Dermis microvascular lymphatic vessel endothelial cell (primary cell): Measurements from ENCODE around the gene HIGD2A. TPM values are rescaled to one million over a fixed set of nuclear protein-coding genes. Genes with fewer than 3 reads are reported as not detected.

Experiments used
- DNase-seq, 2 donors: peaks; one replicate each; pipeline versions ENCODE4 v3.0.0 to v3.0.0-alpha.2; 2010; ENCODE audit warnings: low read depth in 2 of 2
- total RNA-seq: library from RNA; depleted of rRNA; stranded (reverse); fragments of >200 nt; gene quantifications from 2 replicates; pipeline ENCODE4 v1.2.1, GENCODE V29; 2014

Gene HIGD2A, protein sequence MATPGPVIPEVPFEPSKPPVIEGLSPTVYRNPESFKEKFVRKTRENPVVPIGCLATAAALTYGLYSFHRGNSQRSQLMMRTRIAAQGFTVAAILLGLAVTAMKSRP
- 36.3 and 55.5 TPM in 2 replicates for total RNA-seq

DNA sequence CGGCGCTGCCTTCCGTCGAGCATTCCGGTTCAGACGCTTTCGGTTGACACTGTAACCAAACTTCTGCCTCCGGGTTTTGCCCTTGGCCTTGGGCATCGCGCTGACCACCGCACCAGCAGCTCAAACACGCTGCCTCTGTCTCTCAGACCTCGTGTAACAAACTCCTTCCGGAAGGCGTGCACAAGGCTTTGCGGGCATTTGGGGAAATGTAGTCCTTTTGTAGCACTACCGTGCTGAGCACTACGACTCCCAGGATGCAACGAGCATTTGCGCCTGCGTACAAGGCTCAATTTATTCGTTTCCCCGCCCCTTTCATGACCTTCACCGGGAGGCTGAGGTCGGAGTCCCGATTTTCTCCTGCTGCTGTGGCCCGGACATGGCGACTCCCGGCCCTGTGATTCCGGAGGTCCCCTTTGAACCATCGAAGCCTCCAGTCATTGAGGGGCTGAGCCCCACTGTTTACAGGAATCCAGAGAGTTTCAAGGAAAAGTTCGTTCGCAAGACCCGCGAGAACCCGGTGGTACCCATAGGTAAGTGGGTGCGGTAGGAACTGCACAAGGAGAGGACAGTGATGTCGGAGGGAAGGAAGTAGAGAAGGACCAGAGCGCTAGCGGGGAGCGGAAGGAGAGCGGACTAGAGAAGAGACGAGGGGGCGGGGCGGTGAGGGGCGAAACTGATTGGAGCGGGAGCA lies at the start of gene HIGD2A, which contains the start of gene NOP16:
TSS of gene HIGD2A (plus strand) at position 308 of the 691 bp plus-strand sequence. CDS start at position 377, 69 bp downstream.
TSS of gene NOP16 (minus strand) at position 155 of the 691 bp plus-strand sequence. CDS start at position 96, 59 bp downstream.
- peak; percentile 98 to 99 for DNase-seq

DNA sequence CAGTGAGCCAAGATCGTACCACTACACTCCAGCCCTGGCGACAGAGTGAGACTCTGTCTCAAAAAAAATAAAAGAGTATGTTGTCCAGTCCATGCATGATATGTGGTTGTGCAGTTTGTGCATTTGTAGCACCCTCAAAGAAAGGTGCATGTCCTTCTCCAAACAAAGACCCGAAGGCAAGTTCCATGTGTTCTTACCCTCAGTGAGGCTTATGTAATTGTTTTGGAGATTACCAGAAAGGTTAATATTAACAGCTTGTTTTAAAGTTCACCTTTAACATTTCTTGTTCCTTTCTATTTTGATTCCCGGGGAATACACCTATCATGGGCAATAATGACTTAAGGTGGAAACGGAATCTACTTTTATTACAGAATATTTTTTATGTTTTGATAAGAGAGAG lies 49.2 kb upstream of the HIGD2A start:
- DNase-seq: no peak

DNA sequence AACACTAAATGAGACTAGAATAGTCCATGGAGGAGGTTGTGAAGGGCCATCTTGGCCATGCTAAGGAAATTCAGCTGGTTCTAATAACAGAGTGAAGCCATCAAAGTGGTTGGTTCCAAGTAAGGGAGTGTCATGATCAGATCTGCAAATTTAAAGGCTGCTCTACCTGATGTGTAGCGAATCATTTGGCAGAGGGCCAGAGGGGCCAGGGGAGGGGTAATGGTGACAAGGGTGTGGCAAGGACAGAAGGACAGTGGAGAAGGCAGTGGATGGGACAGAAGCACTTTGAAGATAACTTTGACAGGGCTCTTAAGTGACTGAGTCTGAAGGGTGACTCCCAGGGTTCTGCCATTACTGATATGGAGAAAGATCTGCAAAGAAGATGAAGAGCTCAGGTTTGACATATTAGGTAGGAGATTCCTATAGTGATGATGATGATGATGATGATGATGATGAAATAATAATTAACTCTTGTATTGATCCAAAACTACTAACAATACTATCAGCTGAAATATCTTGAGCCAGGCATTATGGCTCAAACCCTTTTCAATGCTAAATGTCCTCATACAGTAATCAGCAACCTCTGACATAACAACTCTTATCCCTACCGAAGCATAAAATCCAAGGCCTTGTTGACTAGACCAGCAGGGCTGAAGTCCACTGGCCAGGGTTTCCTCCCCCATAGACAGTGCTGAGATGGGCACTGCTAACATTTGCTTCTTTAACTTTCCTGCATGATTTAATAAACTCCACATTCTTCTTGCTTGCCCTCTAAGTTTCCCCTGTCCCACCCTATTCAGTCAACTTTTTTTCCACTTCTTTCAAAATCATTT lies 47.0 kb upstream of the HIGD2A start:
- DNase-seq: no peak

DNA sequence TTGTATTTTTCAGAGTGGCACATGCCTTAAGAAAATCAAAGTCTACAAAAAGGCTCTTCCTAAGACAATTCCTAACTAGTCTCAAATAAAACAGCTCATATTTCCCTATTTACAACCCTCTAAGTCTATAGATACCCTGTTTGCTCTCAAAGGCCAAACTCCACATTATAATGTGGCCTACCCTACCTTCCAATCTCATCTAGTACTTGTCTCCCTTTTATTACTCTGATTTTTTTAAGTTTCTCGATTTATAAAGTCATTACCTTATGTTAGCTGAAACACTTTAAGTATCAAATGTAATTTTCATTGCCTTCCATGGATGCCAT lies 46.4 kb upstream of the HIGD2A start:
- no peak for DNase-seq

DNA sequence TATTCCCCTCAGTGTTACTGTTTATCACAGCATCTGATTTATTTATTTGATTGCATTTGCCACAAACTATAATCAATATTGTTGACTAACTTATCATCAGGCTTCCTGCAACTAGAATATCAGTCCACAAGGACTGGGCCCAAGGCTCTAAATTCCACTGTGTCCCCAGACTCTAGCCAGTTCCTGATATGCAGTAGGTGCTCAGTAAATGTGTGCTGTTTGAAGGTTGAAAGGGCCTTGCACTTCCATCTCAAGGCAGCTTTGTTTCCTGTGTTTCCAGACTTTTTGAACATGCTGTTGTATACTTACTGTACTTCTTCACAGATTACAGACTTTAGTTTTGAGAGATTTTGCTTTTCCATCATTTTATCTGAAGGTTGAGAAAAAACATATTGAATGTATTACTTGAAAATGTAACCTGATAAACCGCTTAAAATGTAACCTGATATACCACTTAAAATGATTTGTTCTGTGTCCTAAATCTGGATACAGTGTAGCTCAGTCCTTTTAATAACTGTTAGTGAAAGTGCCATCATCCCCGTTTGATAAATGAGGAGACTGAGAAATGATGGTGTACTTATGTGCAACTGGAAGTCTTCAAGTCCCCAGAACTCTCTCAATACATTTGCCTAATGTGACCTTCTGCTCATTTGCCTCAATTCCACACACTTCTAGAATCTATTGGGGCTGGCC lies 45.6 kb upstream of the HIGD2A start:
- DNase-seq: no peak

DNA sequence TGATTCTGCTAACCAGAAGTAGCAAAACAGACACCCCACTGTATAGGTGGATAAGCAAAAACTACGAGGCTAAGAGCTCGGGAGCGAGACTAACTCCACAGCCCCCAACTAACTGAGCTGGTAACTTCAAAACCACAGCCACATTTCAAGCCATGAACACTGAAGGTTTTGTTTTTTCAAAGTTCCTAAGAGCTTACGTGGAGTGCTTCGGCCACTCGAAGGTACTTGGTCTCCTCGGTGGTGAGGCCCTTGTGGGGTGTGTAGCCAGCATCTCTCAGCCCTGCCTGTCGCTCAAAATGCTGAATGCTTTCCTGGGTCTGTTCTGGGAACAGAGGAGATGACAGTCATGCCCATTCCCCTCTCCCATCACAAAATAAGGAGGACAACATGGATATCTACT lies 38.1 kb upstream of the HIGD2A start:
- no peak for DNase-seq

DNA sequence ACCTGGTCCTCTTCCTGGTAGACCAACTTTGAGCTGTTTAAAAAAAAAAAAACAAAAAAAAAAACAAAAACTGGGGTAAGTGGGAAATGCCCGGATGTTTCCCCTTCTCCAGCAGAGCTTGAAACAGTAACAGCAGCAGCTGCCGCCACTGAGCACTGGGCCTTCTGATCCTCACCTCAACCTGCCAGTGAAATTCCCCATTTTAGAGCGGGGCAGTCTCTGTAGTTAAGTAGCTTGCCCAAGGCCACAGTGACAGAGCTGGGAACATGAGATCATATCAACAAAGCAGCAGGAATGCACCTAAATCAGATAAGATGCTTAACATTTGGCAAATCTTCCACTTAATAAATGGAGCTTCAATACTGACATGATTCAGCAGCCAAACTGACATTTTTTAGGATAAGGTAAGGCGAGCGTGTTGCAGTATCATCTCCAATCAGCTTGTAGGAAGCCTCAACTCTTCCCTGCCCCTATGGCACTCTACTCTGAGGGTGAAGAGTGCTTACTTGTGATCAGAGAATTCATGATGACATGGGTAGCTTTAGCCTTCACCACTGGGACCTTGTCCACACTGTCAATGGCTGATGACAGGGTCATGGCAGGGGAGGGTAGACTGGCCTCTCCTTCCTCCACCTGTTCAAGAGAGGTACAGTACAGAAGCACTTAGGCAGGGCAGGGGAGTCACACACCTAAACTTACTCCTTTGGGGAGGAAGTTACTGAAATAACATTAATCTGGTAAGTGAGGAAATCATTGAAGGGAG lies 36.3 kb upstream of the HIGD2A start:
- no peak for DNase-seq

DNA sequence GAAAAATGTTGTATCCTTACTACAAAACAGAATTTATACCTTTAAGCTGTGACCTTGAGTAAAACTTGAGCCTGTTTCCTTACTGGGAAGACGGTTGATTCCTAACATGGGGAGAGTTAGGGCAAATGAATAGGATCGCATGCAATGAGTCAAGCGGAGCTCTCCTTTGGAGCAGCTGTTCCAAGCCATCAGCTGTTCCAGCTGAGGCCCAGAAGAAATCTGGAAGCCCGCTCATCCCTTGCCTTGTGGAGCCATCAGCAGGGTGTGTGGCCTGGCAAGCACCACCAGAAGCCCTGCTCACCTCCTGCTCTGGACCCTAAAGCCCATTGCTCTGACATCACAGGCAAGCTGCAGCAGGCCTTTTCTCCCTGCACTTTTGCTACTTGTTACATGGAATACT lies 35.0 kb upstream of the HIGD2A start:
- no peak for DNase-seq

DNA sequence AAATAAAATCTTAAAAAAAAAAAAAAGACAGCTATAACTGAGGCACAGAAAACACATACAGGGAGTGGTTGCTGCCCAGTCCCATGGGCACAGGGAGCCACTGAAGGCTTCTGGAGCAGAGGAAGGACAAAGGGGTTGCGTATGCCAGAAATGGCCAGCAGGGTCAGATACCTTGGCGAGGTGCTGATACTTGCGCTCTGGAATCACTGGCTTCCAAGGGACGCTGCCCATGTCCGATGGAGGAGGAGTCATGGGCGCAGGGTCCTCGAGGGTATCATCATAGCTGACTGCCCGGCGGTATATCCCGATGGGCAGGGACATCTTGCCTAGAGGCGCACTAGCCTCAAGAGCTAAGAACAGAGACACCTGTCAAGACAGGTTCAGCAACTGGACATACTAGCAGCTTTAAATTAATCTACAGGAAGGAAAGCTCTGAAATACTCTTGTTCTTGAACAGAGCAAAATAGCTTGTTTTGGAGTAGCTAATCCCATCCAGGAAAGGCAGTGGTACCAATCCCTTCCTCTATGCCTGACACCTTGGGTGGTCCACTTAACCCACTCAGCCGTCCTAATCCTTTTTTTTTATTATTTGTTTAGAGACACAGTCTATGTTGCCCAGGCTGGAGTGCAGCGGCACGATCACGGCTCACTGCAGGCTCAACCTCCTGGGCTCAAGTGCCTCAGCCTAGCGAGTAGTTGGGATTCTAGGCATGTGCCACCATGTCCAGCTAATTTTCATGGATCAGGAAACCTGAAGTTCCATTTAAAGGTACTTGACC lies 33.0 kb upstream of the HIGD2A start:
- no peak for DNase-seq

DNA sequence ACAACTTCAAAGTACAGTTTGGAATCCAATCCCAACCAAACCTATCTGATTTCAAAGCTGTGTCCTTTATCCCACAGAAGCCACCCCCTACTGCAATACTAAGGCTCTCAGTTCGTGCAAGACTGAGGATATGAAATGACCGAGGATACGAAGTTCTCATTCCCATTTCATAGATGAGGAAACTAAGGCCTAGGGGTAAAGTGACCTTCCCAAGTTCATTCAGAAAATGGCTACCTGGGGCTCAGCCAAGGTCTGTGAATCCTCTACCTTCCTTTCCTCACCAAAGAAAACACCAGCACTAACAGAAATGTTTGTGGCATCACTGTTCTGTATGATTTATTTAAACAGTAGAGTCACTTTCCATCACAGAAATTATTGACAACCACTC lies 32.4 kb upstream of the HIGD2A start:
- no peak for DNase-seq

DNA sequence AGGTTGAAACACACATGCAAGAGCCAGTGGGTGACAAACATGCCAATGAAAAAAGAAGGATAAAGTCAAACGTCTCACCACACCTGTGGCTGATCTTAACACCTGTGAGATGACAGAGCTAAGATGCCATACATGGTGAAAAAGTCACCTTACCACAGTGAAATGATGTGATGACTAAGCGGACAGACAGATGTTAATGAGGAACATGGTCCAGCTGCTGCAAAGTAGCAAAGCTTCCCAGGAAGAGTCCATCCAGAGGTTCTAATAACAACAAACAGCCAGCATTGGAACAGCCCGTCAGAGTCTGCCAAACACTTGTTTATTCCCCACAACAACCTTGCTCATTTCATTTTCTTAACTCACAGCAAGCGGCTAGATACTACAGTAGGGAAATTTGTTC lies 28.9 kb upstream of the HIGD2A start:
- no peak for DNase-seq

DNA sequence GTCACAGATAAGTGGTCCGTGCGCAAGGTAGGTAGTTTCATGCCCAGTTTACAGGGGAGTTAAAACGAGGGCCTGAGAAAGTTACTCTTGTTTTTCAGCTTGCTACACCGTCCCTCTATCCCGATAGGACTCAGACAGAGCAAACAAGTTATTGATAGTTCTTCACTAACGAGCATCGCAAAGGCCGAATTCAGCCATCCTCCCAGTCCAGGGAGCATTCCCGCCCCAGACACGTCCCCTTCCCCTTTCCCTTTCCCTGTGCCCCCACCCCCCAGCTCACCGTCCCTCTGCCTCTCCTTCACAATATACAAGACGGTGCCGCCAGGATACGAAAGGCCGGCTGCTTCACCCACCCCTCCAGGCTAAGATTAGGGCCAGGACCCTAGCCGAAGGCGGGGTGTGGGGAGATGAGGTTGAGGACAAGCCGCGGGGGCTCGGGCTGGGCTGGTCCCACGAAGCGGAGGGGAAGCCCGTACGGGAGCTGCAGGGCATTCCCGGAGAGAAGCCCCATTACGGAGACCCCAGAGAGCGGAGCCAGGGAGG lies 27.6 kb upstream of the HIGD2A start:
- DNase-seq: peak in 1 of 2 donors; percentile 23

DNA sequence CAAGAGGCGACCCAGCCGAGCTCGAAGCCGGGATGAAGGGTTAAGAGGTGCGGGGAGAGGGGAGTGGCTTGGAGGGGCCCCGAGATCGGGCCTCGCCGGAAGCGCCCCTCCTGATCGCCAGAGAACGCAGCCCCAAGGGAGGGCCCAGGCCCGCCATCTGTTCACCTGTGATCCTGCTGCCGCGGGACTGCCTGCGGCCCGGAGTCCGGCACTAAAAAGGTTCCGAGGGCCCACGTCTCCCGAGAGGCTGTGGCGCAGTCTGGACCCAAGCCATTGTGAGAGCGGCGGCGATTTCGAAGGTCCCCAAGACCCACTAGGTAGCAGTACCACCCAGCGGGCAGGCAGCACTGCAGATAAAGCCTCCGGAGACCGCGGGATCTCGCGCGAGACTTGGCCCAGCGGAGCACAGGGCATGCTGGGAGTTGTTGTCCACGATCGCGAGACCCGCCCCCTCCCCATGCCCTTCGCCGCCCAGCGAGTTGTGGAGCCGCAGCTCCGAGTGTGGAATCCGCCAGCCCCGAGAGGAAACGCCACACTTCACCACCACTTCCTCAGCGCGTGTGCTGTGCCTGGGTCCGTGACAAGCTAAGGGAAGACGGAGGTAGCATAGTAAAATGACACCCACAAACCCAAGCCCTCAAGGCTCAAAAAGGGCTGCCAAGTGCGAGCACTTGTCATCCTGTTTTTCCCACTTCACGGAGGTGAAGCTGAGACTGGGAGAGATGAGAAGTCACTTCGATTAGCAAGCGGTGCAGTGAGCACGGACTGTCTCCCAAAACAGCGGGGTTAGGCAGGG lies 26.9 kb upstream of the HIGD2A start, which contains the start of gene KIAA1191:
TSS of gene KIAA1191 (minus strand) at position 328 of the 796 bp plus-strand sequence. CDS start 2,256 bp downstream, outside the sequence.
- DNase-seq: peak; percentile 85 to 92

DNA sequence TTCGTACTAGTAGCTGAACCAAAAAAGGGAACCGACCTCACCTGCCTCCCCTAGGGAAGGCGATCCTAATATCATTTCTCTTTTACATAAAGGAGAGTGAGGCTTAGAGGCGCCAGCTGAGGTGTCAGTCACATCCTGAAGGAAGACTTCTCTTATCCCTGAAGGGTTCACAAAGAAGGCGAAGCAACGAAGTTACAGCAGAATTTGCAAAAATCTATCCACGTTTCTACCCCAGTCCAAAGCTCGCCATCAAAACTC lies 26.4 kb upstream of the HIGD2A start:
- no peak for DNase-seq

DNA sequence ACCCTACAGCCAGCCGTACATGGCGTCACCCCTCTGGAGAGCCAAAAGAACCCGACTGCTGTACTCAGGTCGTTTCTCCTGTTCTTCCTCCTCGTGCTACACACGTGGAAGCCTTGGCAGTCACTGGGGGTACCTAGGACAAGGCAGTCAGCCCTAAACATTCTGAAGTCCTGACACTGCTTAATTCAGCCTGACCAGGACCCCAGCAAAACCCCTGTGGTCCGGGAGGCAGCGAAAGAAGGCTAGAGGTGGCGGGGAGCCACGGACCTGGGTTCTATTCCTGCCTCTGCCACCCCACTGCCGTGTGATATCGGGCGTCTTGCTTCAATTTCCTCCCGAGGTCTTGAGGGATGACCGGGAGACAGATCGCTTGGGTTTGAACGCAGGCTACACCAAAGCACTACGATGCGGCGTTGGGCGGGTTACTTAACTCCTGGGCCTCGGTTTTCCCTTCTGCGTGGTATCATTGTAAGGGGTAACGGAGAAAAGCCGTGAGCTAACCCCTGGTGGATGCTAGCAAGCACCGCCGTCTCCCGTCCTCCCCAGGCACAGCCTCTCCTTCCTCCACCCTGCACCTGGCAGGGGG lies 23.7 kb upstream of the HIGD2A start:
- no peak for DNase-seq

DNA sequence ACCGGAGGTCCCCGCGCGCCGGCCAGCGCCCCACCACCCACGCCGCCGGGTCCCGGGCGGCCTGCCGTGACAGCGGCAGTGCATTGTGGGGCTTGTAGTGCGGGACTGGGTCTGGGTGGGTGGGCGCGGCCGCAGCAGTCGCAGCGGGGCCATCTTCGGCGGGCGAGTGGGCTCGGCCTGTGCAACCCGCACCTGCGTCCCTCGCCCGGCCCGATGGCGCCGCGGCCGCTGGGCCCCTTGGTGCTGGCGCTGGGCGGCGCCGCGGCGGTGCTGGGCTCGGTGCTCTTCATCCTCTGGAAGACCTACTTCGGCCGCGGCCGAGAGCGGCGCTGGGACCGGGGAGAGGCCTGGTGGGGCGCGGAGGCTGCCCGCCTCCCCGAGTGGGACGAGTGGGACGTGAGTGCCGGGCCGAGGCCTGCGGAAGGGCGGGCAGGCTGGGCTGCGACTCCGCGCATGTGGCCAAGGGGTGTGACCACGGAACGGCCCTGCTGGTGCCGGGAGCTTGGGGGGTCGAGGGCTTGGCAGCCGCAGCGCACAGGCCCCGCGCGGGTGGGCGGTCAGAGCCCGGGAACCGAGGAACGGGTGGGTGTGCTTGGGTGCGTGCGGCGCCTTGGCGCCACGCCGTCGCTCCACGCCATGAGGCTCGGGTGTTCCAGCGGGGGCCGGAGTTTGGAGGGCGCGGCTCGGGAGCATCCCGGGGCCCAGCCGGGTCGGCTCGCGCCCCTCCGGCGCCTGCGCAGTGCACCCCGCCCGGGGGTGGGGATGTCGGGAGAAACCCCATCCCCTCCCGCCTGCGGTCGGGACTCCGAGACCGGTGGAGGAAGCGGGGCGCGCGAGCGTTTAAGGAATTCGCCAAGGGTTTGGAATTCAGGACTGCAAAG lies 23.0 kb upstream of the HIGD2A start, which contains the start of gene ARL10:
TSS of gene ARL10 (plus strand) at position 137 of the 881 bp plus-strand sequence. CDS start at position 214, 77 bp downstream.
- DNase-seq: peak in 1 of 2 donors; percentile 48

DNA sequence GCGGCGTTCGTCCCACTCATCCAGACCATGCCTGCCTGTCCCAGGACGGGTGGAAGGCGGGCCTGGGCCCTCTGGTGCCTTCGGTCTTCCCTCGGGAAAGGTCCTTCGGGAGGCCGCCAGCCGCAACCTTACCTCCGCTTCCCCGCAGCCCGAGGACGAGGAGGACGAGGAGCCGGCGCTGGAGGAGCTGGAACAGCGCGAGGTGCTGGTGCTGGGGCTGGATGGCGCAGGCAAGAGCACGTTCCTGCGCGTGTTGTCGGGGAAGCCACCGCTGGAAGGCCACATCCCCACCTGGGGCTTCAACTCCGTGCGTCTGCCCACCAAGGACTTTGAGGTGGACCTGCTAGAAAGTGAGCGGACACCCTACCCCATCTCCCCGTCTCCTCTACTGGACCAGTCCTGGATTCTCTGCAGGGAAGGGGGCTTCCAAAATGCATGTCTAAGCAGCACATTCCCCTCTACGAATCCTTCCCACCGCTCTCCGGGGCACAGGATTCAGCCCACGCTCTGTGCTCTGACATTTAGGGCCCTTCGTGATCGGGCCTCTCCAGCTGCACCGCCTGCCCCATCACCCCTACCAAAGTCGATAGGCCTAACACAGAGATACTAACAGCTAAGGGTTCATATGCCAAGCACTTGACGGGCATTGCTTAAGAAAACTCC lies 22.2 kb upstream of the HIGD2A start:
- DNase-seq: no peak
